Left ventricle myocardium inferior (tissue), 1 donor: ENCODE results near the gene AFDN. TPM values are rescaled to one million over a fixed set of nuclear protein-coding genes. Genes with fewer than 3 reads are reported as not detected.

Source experiments
- DNase-seq: peaks from one replicate; pipeline ENCODE4 v3.0.0-alpha.2; 2020
- H3K27ac ChIP-seq: fragments of 200-600 bp; replicated peaks from 2 replicates; pipeline ENCODE4 v1.8.0; 2021
- H3K27me3 ChIP-seq: fragments of 200-600 bp; 2 replicates; pipeline ENCODE4 v1.8.0; 2021; ENCODE audit warnings: low read depth
- H3K36me3 ChIP-seq: fragments of 200-600 bp; 2 replicates; pipeline ENCODE4 v1.8.0; 2021
- H3K4me1 ChIP-seq: fragments of 200-600 bp; 2 replicates; pipeline ENCODE4 v1.8.0; 2021
- H3K4me3 ChIP-seq: fragments of 200-600 bp; 2 replicates; pipeline ENCODE4 v1.8.0; 2021; ENCODE audit warnings: mild to moderate bottlenecking, moderate library complexity
- H3K9me3 ChIP-seq: fragments of 200-600 bp; replicated peaks from 2 replicates; pipeline ENCODE4 v1.8.0; 2021
- CTCF ChIP-seq: fragments of 200-600 bp; IDR thresholded peaks from 2 replicates; pipeline ENCODE4 v1.8.0; 2021; ENCODE audit warnings: antibody characterized with exemption, mild to moderate bottlenecking, borderline replicate concordance
- intact Hi-C: fragments of 100-400 bp; cut with micrococcal nuclease; formaldehyde crosslinking; loops from one replicate; pipeline ENCODE4 v1.11.0; 2022
- total RNA-seq: library from RNA; stranded (reverse); fragmentation: NEBNext Ultra II Directional; extraction: Animal tissue kit (Norgen Biotek cat#: 25700); gene quantifications from one replicate; pipeline ENCODE4 v1.2.1, GENCODE V29; 2021
- donor health status: DM: no; HTN: yes; CAD: no; lungs with severe emphysema.

The AFDN gene
- total RNA-seq, 1 donor from 2014 or later: 54.9 TPM

- Histone ChIP-seq H3K4me3 (no peak overlapping the region), H3K27ac (no peak overlapping the region), H3K9me3 (no peaks in the 10 kb centered on the region), H3K36me3 (peaks cover 42% of the 10 kb centered on the region), H3K4me1 (peaks cover 22% of the 10 kb centered on the region), H3K27me3 (no peaks in the 10 kb centered on the region)
- DNase-seq: no peak
- intact Hi-C loops: no loop called here
- TF ChIP-seq CTCF: no peak
Measured at GRCh38 chr6:167910007-167910406, 83.3 kb downstream of the AFDN start.

GRCh38 chr6:167910652-167911051, 83.9 kb downstream of the AFDN start:
- no peak for TF ChIP-seq CTCF
- intact Hi-C loops: no loop called here
- DNase-seq: no peak
- Histone ChIP-seq H3K9me3 (no peaks in the 10 kb centered on the region), H3K36me3 (peaks cover 49% of the 10 kb centered on the region), H3K4me1 (peaks cover 22% of the 10 kb centered on the region), H3K4me3 (no peak overlapping the region), H3K27me3 (no peaks in the 10 kb centered on the region), H3K27ac (no peak overlapping the region)

- no peak overlapping the region for H3K4me3 ChIP-seq
- H3K27ac ChIP-seq: no peak overlapping the region
- H3K9me3 ChIP-seq: no peaks in the 10 kb centered on the region
- intact Hi-C loops: no loop called here
- no peaks in the 10 kb centered on the region for H3K27me3 ChIP-seq
- DNase-seq: no peak
- H3K4me1 ChIP-seq: peaks cover 12% of the 10 kb centered on the region
- peaks cover 62% of the 10 kb centered on the region for H3K36me3 ChIP-seq
- no peak for TF ChIP-seq CTCF
Measured at GRCh38 chr6:167912494-167912893, 85.8 kb downstream of the AFDN start.

DNA sequence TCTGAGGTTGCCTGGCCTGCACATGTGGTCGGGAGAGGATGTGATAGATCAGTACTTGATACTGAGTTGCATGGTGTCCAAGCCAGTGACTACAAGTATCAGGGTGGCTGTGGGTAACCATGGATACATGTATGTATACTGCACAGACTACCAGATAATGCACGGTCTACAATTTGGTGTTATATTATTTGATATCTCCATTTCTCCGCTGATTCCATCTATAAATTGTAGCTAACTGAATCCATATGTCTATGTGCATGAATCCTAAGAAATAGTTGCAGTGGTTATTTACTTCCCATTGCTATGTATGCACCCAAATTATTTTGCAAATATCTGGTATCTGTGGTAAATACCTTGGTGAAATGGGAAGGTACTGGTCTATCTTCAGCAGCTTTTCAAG, 87.0 kb downstream of the AFDN start:
- Histone ChIP-seq H3K36me3 (peaks cover 74% of the 10 kb centered on the region), H3K4me1 (peaks cover 3% of the 10 kb centered on the region), H3K4me3 (no peak overlapping the region), H3K27ac (no peak overlapping the region), H3K9me3 (no peaks in the 10 kb centered on the region), H3K27me3 (no peaks in the 10 kb centered on the region)
- no peak for TF ChIP-seq CTCF
- intact Hi-C loops: no loop called here
- no peak for DNase-seq

- TF ChIP-seq CTCF: no peak
- Histone ChIP-seq H3K4me1 (peaks cover 3% of the 10 kb centered on the region), H3K27ac (no peak overlapping the region), H3K27me3 (no peaks in the 10 kb centered on the region), H3K4me3 (no peak overlapping the region), H3K9me3 (no peaks in the 10 kb centered on the region), H3K36me3 (peaks cover 87% of the 10 kb centered on the region)
- DNase-seq: no peak
- intact Hi-C loops: no loop called here
Measured at GRCh38 chr6:167915139-167915538, 88.4 kb downstream of the AFDN start.

DNA sequence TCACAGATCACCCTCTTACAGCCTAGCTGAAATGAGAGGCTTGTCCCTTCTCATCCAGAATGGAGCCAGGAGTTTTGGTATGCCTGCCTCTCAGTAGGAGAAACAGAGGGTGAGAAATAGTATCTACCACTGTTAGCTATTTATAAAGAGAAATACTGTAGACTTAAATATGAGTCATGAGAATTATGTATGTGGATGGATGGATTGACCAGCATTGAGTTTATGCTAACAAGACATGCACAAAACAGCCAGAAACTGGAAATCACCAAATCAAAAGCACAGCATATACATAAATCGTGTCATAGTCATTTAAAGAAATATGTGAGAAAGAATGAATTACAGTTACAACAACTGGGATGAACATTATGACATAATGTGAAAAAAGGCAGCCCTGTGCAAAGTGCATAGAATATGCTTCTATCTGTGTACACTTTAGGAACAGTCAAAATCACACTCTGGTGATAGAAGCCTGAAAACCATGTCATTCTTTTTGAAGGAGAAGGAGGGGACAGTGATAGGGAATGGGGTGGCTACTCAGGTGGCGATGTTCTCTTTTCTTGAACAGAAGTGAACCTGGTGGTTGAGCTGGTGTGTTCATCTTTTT, 90.9 kb downstream of the AFDN start:
- H3K4me3 ChIP-seq: no peak overlapping the region
- H3K4me1 ChIP-seq: no peaks in the 10 kb centered on the region
- no peak for TF ChIP-seq CTCF
- H3K27ac ChIP-seq: no peak overlapping the region
- DNase-seq: no peak
- intact Hi-C loops: no loop called here
- H3K36me3 ChIP-seq: peaks cover 88% of the 10 kb centered on the region
- no peaks in the 10 kb centered on the region for H3K27me3 ChIP-seq
- no peaks in the 10 kb centered on the region for H3K9me3 ChIP-seq
